ENCODE data around the gene DUSP12. TPM values are rescaled to one million over a fixed set of nuclear protein-coding genes. Genes with fewer than 3 reads are reported as not detected.

The DUSP12 gene
- total and polyA plus RNA-seq, 9 of the 15 experiments (the other 6 are each of a cell fraction or from before 2014, with no cell fraction given): 10.4 to 81.4 (median 43.6) TPM

DNA sequence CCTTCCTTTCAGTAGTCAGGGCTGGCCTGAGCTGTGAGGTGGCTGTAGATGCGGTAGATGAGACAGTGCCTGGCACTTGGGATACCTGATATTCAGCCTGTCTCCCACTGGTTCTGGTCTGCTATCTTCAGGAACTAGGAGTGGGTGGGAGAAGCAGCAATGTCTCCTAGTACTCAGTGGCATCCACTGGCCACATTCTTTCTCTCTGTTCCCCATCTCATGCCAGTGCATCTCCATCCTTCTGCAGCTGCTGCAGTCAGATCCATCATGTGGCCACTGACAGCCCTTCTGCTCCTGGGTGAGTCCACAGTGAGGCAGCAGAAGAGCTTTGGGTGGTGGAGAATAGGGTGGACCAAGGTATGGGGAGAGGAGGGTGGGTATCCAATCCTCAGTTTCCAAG, 27.2 kb upstream of the DUSP12 start:
- CTCF ChIA-PET (ENCODE audit: low intra/inter-chr PET ratio): interaction anchor here (1.2 kb wide), 1 partner anchor 12 kb away, joined by 3 read pairs; no protein-coding TSS in a partner anchor
- 22% methylated on average over 1 of the region's 1 CpG for WGBS (ENCODE audit: insufficient coverage, low coverage, missing lambda C conversion rate)
- no peaks in the 10 kb centered on the region for H3K27me3 ChIP-seq (ENCODE audit: control insufficient read depth in 2 of 2, insufficient read depth in 2 of 2, low read length in 2 of 2)
- peak overlapping the region; percentile 28; the same call in 1 of the 2 replicates for H3K4me2 ChIP-seq (ENCODE audit: insufficient read depth, low read length)
- H3K4me1 ChIP-seq (replicated peaks in 1 of 2; ENCODE audit: control insufficient read depth in 2 of 2, insufficient read depth in 2 of 2, low read length in 2 of 2): peaks cover 42 to 45% of the 10 kb centered on the region in 2 experiments
- no peaks in the 10 kb centered on the region for H3K36me3 ChIP-seq (ENCODE audit: control insufficient read depth, insufficient read depth, low read length)
- H4K20me1 ChIP-seq (replicated peaks; ENCODE audit: control insufficient read depth, insufficient read depth, low read length): no peaks in the 10 kb centered on the region
- H3K9me3 ChIP-seq (replicated peaks; ENCODE audit: control insufficient read depth, insufficient read depth, low read depth, low read length): no peaks in the 10 kb centered on the region
- no peak overlapping the region for H3K4me3 ChIP-seq
- H3K9me1 ChIP-seq (ENCODE audit: control insufficient read depth, insufficient read depth, low read length): no peaks in the 10 kb centered on the region
- POLR2A ChIA-PET: interaction anchor here (0.7 to 1.8 kb wide), 5 partner anchors 11 to 217 kb away, joined by 3 to 8 read pairs (median 4); partner anchors contain the start of genes FCGR2A and FCRLA
- no TSS peak for BruUV-seq (replicated peaks)
- H3K9ac ChIP-seq (ENCODE audit: insufficient read depth in 1 of 2, low read depth in 2 of 2, low read length in 2 of 2): peak overlapping the region in 1 of 2 experiments; percentile 18; a peak in 1 of 4 replicates
- intact Hi-C loops (cut with micrococcal nuclease): no loop called here
- H3K79me2 ChIP-seq (ENCODE audit: control insufficient read depth, insufficient read depth, low read length): peaks cover 17% of the 10 kb centered on the region
- peak overlapping the region; percentile 75 for H2AFZ ChIP-seq (ENCODE audit: low read depth, low read length)
- in situ Hi-C loops (cut with MboI): no loop called here
- ATAC-seq (no peak), FAIRE-seq (no peak), DNase-seq (ENCODE audit: extremely low read depth in 1 of 4, low spot score in 3 of 4) (no peak)
- H3K27ac ChIP-seq (ENCODE audit: extremely low read depth, low read depth, low read length): peak overlapping the region; percentile 70
- no peak for TF ChIP-seq POLR2A (conservative IDR thresholded peaks at IDR 0.05)
- TF ChIP-seq, protein P1, sequence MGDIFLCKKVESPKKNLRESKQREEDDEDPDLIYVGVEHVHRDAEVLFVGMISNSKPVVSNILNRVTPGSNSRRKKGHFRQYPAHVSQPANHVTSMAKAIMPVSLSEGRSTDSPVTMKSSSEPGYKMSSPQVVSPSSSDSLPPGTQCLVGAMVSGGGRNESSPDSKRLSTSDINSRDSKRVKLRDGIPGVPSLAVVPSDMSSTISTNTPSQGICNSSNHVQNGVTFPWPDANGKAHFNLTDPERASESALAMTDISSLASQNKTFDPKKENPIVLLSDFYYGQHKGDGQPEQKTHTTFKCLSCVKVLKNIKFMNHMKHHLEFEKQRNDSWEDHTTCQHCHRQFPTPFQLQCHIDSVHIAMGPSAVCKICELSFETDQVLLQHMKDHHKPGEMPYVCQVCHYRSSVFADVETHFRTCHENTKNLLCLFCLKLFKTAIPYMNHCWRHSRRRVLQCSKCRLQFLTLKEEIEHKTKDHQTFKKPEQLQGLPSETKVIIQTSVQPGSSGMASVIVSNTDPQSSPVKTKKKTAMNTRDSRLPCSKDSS (IDR thresholded peaks at IDR 0.05; ENCODE audit: low read depth, partially characterized antibody): no peak
- TF ChIP-seq ZBTB7A (IDR thresholded peaks at IDR 0.05; ENCODE audit: borderline replicate concordance, control insufficient read depth, low read depth, low read length): 0 out of 2 replicates have a peak, but pooled peaks have one; percentile 0
- no peak for TF ChIP-seq CBX1 (IDR thresholded peaks at IDR 0.05; ENCODE audit: low read depth)
- peak; percentile 33 for TF ChIP-seq KDM5B (IDR thresholded peaks at IDR 0.05; ENCODE audit: insufficient replicate concordance, low read depth, low read length)
- TF ChIP-seq, protein P2, sequence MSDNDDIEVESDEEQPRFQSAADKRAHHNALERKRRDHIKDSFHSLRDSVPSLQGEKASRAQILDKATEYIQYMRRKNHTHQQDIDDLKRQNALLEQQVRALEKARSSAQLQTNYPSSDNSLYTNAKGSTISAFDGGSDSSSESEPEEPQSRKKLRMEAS (CRISPR knock-in tag; IDR thresholded peaks at IDR 0.05): peak; percentile 11; the same call in 1 of the 2 replicates
- TF ChIP-seq DPF2 (IDR thresholded peaks at IDR 0.05): no peak
- no peak for TF ChIP-seq XRCC4 (IDR thresholded peaks at IDR 0.05; ENCODE audit: extremely low read depth, insufficient read depth, insufficient read length)
- TF ChIP-seq BACH1 (tag; IDR thresholded peaks at IDR 0.05): 0 out of 2 replicates have a peak, but pooled peaks have one; percentile 33
- no peak for TF ChIP-seq SMARCA5 (IDR thresholded peaks at IDR 0.05)
- TF ChIP-seq TRIM24 (IDR thresholded peaks at IDR 0.05): no peak
- no peak for TF ChIP-seq HNRNPLL (IDR thresholded peaks at IDR 0.05; ENCODE audit: low read depth, low read length, poor library complexity, severe bottlenecking)
- no peak for TF ChIP-seq HDGF (IDR thresholded peaks at IDR 0.05)
- no peak for TF ChIP-seq DNMT1 (IDR thresholded peaks at IDR 0.05)
- TF ChIP-seq E2F3 (CRISPR knock-in tag; IDR thresholded peaks at IDR 0.05): no peak
- TF ChIP-seq, protein P3, sequence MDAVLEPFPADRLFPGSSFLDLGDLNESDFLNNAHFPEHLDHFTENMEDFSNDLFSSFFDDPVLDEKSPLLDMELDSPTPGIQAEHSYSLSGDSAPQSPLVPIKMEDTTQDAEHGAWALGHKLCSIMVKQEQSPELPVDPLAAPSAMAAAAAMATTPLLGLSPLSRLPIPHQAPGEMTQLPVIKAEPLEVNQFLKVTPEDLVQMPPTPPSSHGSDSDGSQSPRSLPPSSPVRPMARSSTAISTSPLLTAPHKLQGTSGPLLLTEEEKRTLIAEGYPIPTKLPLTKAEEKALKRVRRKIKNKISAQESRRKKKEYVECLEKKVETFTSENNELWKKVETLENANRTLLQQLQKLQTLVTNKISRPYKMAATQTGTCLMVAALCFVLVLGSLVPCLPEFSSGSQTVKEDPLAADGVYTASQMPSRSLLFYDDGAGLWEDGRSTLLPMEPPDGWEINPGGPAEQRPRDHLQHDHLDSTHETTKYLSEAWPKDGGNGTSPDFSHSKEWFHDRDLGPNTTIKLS (IDR thresholded peaks at IDR 0.05; ENCODE audit: borderline replicate concordance, low read depth): no peak
- TF ChIP-seq SOX6 (IDR thresholded peaks at IDR 0.05): no peak
- TF ChIP-seq KHSRP (IDR thresholded peaks at IDR 0.05): no peak
- TF ChIP-seq, protein P4, sequence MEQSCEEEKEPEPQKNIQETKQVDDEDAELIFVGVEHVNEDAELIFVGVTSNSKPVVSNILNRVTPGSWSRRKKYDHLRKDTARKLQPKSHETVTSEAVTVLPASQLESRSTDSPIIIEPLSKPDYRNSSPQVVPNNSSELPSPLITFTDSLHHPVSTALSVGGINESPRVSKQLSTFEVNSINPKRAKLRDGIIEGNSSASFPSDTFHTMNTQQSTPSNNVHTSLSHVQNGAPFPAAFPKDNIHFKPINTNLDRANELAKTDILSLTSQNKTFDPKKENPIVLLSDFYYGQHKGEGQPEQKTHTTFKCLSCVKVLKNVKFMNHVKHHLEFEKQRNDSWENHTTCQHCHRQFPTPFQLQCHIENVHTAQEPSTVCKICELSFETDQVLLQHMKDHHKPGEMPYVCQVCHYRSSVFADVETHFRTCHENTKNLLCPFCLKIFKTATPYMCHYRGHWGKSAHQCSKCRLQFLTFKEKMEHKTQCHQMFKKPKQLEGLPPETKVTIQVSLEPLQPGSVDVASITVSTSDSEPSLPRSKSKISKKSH (CRISPR knock-in tag; IDR thresholded peaks at IDR 0.05): no peak
